ENCODE data around the gene WNT3A. TPM values are rescaled to one million over a fixed set of nuclear protein-coding genes. Genes with fewer than 3 reads are reported as not detected.

WNT3A gene
- total RNA-seq, 2 donors from 2014 or later: not detected

DNA sequence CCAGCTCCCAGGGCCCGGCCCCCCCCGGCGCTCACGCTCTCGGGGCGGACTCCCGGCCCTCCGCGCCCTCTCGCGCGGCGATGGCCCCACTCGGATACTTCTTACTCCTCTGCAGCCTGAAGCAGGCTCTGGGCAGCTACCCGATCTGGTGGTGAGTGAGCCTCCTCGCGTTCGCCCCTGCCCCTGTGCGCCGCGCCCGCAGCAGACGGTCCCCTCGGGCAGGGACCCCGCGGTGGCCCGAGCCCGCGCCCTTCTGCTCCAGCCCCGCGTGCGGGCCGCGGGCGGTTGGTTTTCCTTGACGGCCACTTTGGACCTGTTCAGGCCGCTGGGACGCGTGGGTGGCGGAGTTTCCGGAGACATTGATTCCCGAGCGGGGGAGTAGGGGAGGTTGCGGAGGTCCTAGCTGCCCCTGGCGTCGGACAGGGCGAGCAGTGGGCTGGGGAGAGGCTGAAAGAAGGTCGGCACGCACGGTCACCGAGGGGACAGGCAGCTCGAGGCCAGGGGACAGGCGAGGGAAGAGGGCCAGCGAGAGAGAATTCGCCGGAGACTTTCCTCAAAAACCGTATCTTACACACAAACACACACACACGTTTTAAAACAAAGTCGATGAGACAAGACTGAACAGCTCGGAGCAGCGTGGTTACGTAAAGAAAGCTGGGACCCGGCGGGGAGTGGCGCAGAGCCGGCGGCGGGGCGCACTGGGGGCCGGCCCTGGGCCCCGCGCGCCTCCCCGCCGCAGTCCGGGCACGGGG lies 427 bp downstream of the WNT3A start:
- peaks cover 0 to 4% of the 10 kb centered on the region in 2 donors for H3K4me1 ChIP-seq (ENCODE audit: control insufficient read depth in 1 of 2, low read depth in 2 of 2)
- H3K27me3 ChIP-seq (replicated peaks; ENCODE audit: insufficient read depth): peaks cover 17% of the 10 kb centered on the region
- no peak for TF ChIP-seq CTCF (IDR thresholded peaks at IDR 0.05)
- no peak overlapping the region for H3K27ac ChIP-seq
- no peak for ATAC-seq (ENCODE audit: insufficient number of reproducible peaks, low FRiP score, low read depth)
- DNase-seq (ENCODE audit: low spot score): no peak
- H3K4me3 ChIP-seq: no peak overlapping the region
- H3K36me3 ChIP-seq: no peaks in the 10 kb centered on the region
- no peaks in the 10 kb centered on the region for H3K9me3 ChIP-seq

- H3K36me3 ChIP-seq: no peaks in the 10 kb centered on the region
- no peak for DNase-seq (ENCODE audit: low spot score)
- no peak for TF ChIP-seq CTCF (IDR thresholded peaks at IDR 0.05)
- H3K27ac ChIP-seq: no peak overlapping the region
- no peak for ATAC-seq (ENCODE audit: insufficient number of reproducible peaks, low FRiP score, low read depth)
- H3K9me3 ChIP-seq: no peaks in the 10 kb centered on the region
- H3K4me3 ChIP-seq: no peak overlapping the region
- H3K27me3 ChIP-seq (replicated peaks; ENCODE audit: insufficient read depth): peaks cover 17% of the 10 kb centered on the region
- H3K4me1 ChIP-seq (ENCODE audit: control insufficient read depth in 1 of 2, low read depth in 2 of 2): peaks cover 0 to 4% of the 10 kb centered on the region in 2 donors
These were observed 1.1 kb downstream of the WNT3A start for GRCh38 chr1:228007801-228008341.

DNA sequence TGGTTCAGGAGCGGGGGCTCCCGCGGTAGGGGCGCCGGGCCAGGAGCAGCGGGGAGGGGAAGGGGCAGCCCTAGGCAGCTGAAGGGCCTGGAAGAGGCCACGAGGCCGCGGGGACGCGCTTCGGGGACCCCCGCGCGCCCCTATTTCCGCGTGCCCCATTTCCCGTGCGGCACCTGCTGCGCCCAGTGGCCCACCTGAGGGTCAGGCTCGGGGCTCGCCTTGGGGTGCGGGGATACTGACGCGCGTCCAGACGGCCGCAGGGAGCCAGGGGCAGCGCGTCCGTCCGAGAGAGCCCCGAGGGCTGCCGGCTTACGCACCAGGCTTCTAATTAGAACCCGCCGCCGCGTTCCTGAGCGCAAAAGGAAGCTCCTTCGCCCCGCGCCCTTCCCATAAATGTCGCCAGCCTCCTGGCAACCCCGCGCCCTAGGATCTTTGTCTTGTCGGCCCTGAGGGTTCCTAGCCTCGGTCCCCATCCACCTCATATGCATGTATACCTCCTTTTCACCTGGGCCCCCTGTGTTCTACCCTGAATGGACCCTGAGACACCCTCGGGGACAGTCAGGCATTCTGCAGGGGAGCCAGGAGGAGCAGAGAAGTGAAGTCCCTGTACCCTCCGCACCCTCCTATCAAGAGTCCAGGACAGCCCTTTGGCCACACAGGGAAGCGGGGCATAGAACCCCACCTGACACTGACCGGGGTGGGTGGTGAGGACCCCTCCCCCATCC lies 1.8 kb downstream of the WNT3A start:
- H3K9me3 ChIP-seq: no peaks in the 10 kb centered on the region
- no peak overlapping the region for H3K27ac ChIP-seq
- ATAC-seq (ENCODE audit: insufficient number of reproducible peaks, low FRiP score, low read depth): no peak
- peaks cover 0 to 4% of the 10 kb centered on the region in 2 donors for H3K4me1 ChIP-seq (ENCODE audit: control insufficient read depth in 1 of 2, low read depth in 2 of 2)
- peaks cover 17% of the 10 kb centered on the region for H3K27me3 ChIP-seq (replicated peaks; ENCODE audit: insufficient read depth)
- H3K36me3 ChIP-seq: no peaks in the 10 kb centered on the region
- no peak for DNase-seq (ENCODE audit: low spot score)
- no peak overlapping the region for H3K4me3 ChIP-seq
- no peak for TF ChIP-seq CTCF (IDR thresholded peaks at IDR 0.05)

GRCh38 chr1:228009116-228009827 lies 2.5 kb downstream of the WNT3A start:
- Histone ChIP-seq H3K4me3 (no peak overlapping the region), H3K27me3 (replicated peaks; ENCODE audit: insufficient read depth) (peaks cover 17% of the 10 kb centered on the region), H3K9me3 (no peaks in the 10 kb centered on the region), H3K36me3 (no peaks in the 10 kb centered on the region), H3K4me1 (ENCODE audit: control insufficient read depth in 1 of 2, low read depth in 2 of 2) (peaks cover 0 to 4% of the 10 kb centered on the region in 2 donors), H3K27ac (no peak overlapping the region)
- no peak for TF ChIP-seq CTCF (IDR thresholded peaks at IDR 0.05)
- DNase-seq (ENCODE audit: low spot score) (no peak), ATAC-seq (ENCODE audit: insufficient number of reproducible peaks, low FRiP score, low read depth) (no peak)
